Motor neuron (in vitro differentiated cells): ENCODE measurements around the gene P2RX2. TPM values are rescaled to one million over a fixed set of nuclear protein-coding genes. Genes with fewer than 3 reads are reported as not detected.
A peak's percentile ranks its signal among the peaks of the same experiment; 100 is the strongest.

ENCODE experiments used
- ATAC-seq, 8 experiments: fragments of 200-7000 bp; cut with Tn5 transposase; replicated peaks in 6 of 8; 2 replicates each; pipeline ENCODE4 v1.8.0; 2021; ENCODE audit warnings: mild to moderate bottlenecking in 8 of 8, moderate library complexity in 8 of 8
- H3K27ac ChIP-seq, 2 donors: fragments of 250-450 bp; sonication (Bioruptor Pico); 2 replicates each; pipeline ENCODE4 v1.9.0; 2021; ENCODE audit warnings: antibody characterized with exemption in 2 of 2, mild to moderate bottlenecking in 2 of 2, moderate library complexity in 1 of 2
- H3K4me1 ChIP-seq, 2 donors: fragments of 250-450 bp; sonication (Bioruptor Pico); replicated peaks in 1 of 2; 2 replicates each; pipeline ENCODE4 v1.6.1; 2021; ENCODE audit warnings: antibody characterized with exemption in 2 of 2, mild to moderate bottlenecking in 2 of 2, moderate library complexity in 1 of 2
- H3K4me3 ChIP-seq, 5 donors: fragments of 250-450 bp; sonication (Bioruptor Pico); 2 replicates each; pipeline ENCODE4 v1.9.0; 2021; ENCODE audit warnings: antibody characterized with exemption in 5 of 5, mild to moderate bottlenecking in 5 of 5, moderate library complexity in 4 of 5
- WGBS, 10 experiments: fragments of 450-650 bp; shearing (Covaris generic); methylation state at CpG; one replicate each; pipeline ENCODE4 v1.0.0; 2022; 5-methylcytosine and 5-hydroxymethylcytosine counted together
- in situ Hi-C, 9 experiments: fragments of 400-800 bp; cut with MboI; loops; one replicate each; pipeline ENCODE4 v1.15.0; 2021; ENCODE audit warnings: low sequenced_read_pairs in 9 of 9, low pct_unique_long_range_greater_than_20kb in 2 of 9; ENCODE audit not compliant: unreplicated experiment in 9 of 9
- total RNA-seq, 8 experiments: library from RNA; unstranded; fragments of 300-600 nt; gene quantifications; 2 replicates each; pipeline versions ENCODE4 v1.2.3 to v1.2.4, GENCODE V29; 2022

The P2RX2 gene
- total RNA-seq, 8 experiments from 2014 or later = 0.13 to 0.62 (median 0.17) TPM; not detected in 4

GRCh38 chr12:132586929-132587328, 31.6 kb upstream of the P2RX2 start:
- peak in 1 of 8 experiments; percentile 3 for ATAC-seq
- no peak overlapping the region for H3K27ac ChIP-seq
- no CpG with 5 or more reads among the region's 18 CpGs for WGBS, 10 experiments
- H3K4me1 ChIP-seq = peaks cover 0 to 7% of the 10 kb centered on the region in 2 donors
- H3K4me3 ChIP-seq = no peak overlapping the region
- in situ Hi-C loops = no loop called here

GRCh38 chr12:132587781-132588180, 30.8 kb upstream of the P2RX2 start:
- Histone ChIP-seq H3K4me1 (peaks cover under 1 to 1% of the 10 kb centered on the region in 2 donors), H3K4me3 (no peak overlapping the region), H3K27ac (no peak overlapping the region)
- WGBS, 10 experiments = 43 to 80% methylated on average over 1 to 2 of the region's 3 CpGs; no CpG with 5 or more reads in 8 of the 10 experiments
- ATAC-seq = no peak
- in situ Hi-C loops = no loop called here

GRCh38 chr12:132588319-132588718, 30.3 kb upstream of the P2RX2 start:
- WGBS, 10 experiments = 40 to 73% (median 63%) methylated on average over 1 to 6 of the region's 6 CpGs; no CpG with 5 or more reads in 6 of the 10 experiments
- ATAC-seq = no peak
- peaks cover 1 to 6% of the 10 kb centered on the region in 2 donors for H3K4me1 ChIP-seq
- in situ Hi-C loops = no loop called here
- no peak overlapping the region for H3K4me3 ChIP-seq
- H3K27ac ChIP-seq = no peak overlapping the region

GRCh38 chr12:132588821-132589669, 29.5 kb upstream of the P2RX2 start:
- no peak overlapping the region for H3K27ac ChIP-seq

GRCh38 chr12:132591107-132591935, 27.3 kb upstream of the P2RX2 start:
- no peak for ATAC-seq
- Histone ChIP-seq H3K4me3 (no peak overlapping the region), H3K27ac (no peak overlapping the region), H3K4me1 (peaks cover 6 to 10% of the 10 kb centered on the region in 2 donors)
- WGBS, 10 experiments = 0 to 90% (median 71%) methylated on average over 1 to 17 of the region's 45 CpGs; no CpG with 5 or more reads in 3 of the 10 experiments
- in situ Hi-C loops = no loop called here

More at GRCh38 chr12:132588821-132589669, 29.5 kb upstream of the P2RX2 start:
- H3K4me3 ChIP-seq = no peak overlapping the region
- in situ Hi-C loops = no loop called here
- ATAC-seq = no peak
- H3K4me1 ChIP-seq = peaks cover 6 to 10% of the 10 kb centered on the region in 2 donors
- WGBS, 10 experiments = 50 to 83% (median 75%) methylated on average over 2 to 11 of the region's 19 CpGs; no CpG with 5 or more reads in 4 of the 10 experiments

GRCh38 chr12:132592282-132592970, 26.1 kb upstream of the P2RX2 start:
- no peak for ATAC-seq
- Histone ChIP-seq H3K27ac (no peak overlapping the region), H3K4me1 (peaks cover 6 to 10% of the 10 kb centered on the region in 2 donors), H3K4me3 (no peak overlapping the region)
- WGBS, 10 experiments = 60 to 100% (median 64%) methylated on average over 1 to 10 of the region's 38 CpGs; no CpG with 5 or more reads in 5 of the 10 experiments
- in situ Hi-C loops = no loop called here

GRCh38 chr12:132593071-132593470, 25.5 kb upstream of the P2RX2 start:
- ATAC-seq = no peak
- Histone ChIP-seq H3K27ac (peak overlapping the region in 1 of 2 donors; percentile 60), H3K4me1 (peaks cover 6 to 10% of the 10 kb centered on the region in 2 donors), H3K4me3 (no peak overlapping the region)
- 44 to 100% (median 71%) methylated on average over 2 to 14 of the region's 21 CpGs; no CpG with 5 or more reads in 3 of the 10 experiments for WGBS, 10 experiments
- in situ Hi-C loops = no loop called here

- WGBS, 10 experiments = 40 to 100% (median 57%) methylated on average over 1 to 11 of the region's 18 CpGs; no CpG with 5 or more reads in 4 of the 10 experiments
- Histone ChIP-seq H3K27ac (peak overlapping the region; percentile 51 to 60), H3K4me3 (peak overlapping the region in 4 of 5 donors; percentile 6 to 17 (median 13)), H3K4me1 (peaks cover 6 to 10% of the 10 kb centered on the region in 2 donors)
- ATAC-seq = peak in 7 of 8 experiments; percentile 3 to 58 (median 28)
- in situ Hi-C loops = no loop called here
These were observed 25.1 kb upstream of the P2RX2 start for GRCh38 chr12:132593521-132593920.

- in situ Hi-C loops = no loop called here
- Histone ChIP-seq H3K4me3 (peak overlapping the region in 4 of 5 donors; percentile 6 to 17 (median 13)), H3K27ac (peak overlapping the region; percentile 51 to 60), H3K4me1 (peaks cover 6 to 10% of the 10 kb centered on the region in 2 donors)
- WGBS, 10 experiments = 0 to 60% (median 2%) methylated on average over 3 to 8 of the region's 11 CpGs; no CpG with 5 or more reads in 4 of the 10 experiments
- peak; percentile 95 to 99 (median 98) for ATAC-seq
These were observed 24.6 kb upstream of the P2RX2 start for GRCh38 chr12:132593938-132594358.

- Histone ChIP-seq H3K27ac (no peak overlapping the region), H3K4me1 (peaks cover 6 to 12% of the 10 kb centered on the region in 2 donors), H3K4me3 (no peak overlapping the region)
- WGBS, 10 experiments = 50 to 95% (median 70%) methylated on average over 2 to 7 of the region's 11 CpGs; no CpG with 5 or more reads in 5 of the 10 experiments
- ATAC-seq = no peak
- in situ Hi-C loops = no loop called here
These were observed 23.4 kb upstream of the P2RX2 start for GRCh38 chr12:132595183-132595582.

GRCh38 chr12:132596016-132596415, 22.6 kb upstream of the P2RX2 start:
- no peak for ATAC-seq
- 65 to 90% (median 84%) methylated on average over 2 to 13 of the region's 18 CpGs; no CpG with 5 or more reads in 6 of the 10 experiments for WGBS, 10 experiments
- in situ Hi-C loops = no loop called here

More at GRCh38 chr12:132596016-132596415, 22.6 kb upstream of the P2RX2 start:
- H3K4me1 ChIP-seq = peaks cover 9 to 20% of the 10 kb centered on the region in 2 donors
- no peak overlapping the region for H3K27ac ChIP-seq
- H3K4me3 ChIP-seq = no peak overlapping the region
